T-cell (primary cell): ENCODE results near the gene HAPLN3. TPM values are rescaled to one million over a fixed set of nuclear protein-coding genes. Genes with fewer than 3 reads are reported as not detected.

ENCODE experiments used
- ATAC-seq, 4 experiments: fragments of 200-7000 bp in 3 of 4; fragments of 150-1000 bp in 1 of 4; cut with Tn5 transposase; replicated peaks in 1 of 4; 1 replicate in 3 of 4; 2 replicates in 1 of 4; pipeline ENCODE4 v1.10.0; 2021; ENCODE audit warnings: moderate library complexity in 3 of 4, mild to moderate bottlenecking in 2 of 4, moderate number of reproducible peaks in 1 of 4
- CTCF ChIA-PET, 2 donors: fragments of 300-600 bp; sonication (Branson Sonifier 250); formaldehyde crosslinking; loops; one replicate each; lab custom pipeline; 2022; ENCODE audit warnings: antibody characterized with exemption in 2 of 2; lab: Charles Lee
- POLR2A ChIA-PET, 2 donors: fragments of 300-600 bp; sonication (Branson Sonifier 250); formaldehyde crosslinking; loops; one replicate each; lab custom pipeline; 2022; ENCODE audit warnings: antibody characterized with exemption in 2 of 2; lab: Charles Lee
- DNase-seq, 35 experiments: peaks; one replicate each; pipeline versions ENCODE4 v3.0.0 to v3.0.0-alpha.2; 2013 to 2023
- H3K27ac ChIP-seq: one replicate; pipeline ENCODE4 v1.5.1; 2013; ENCODE audit warnings: low read length
- H3K27me3 ChIP-seq, 2 experiments: replicated peaks in 1 of 2; 1 replicate in 1 of 2; 2 replicates in 1 of 2; pipeline versions ENCODE4 v1.6.1 to v1.7.0; 2013; ENCODE audit warnings: low read length in 1 of 2, mixed read lengths in 1 of 2; ENCODE audit not compliant: control insufficient read depth in 2 of 2, insufficient read depth in 2 of 2; ENCODE audit errors: extremely low read depth in 1 of 2
- H3K36me3 ChIP-seq, 2 donors: 1 replicate in 1 of 2; 2 replicates in 1 of 2; pipeline versions ENCODE4 v1.6.1 to v1.7.0; 2013; ENCODE audit warnings: low read length in 1 of 2; ENCODE audit not compliant: control insufficient read depth in 2 of 2, insufficient read depth in 1 of 2; ENCODE audit errors: extremely low read depth in 1 of 2
- H3K4me1 ChIP-seq, 2 experiments: 1 replicate in 1 of 2; 2 replicates in 1 of 2; pipeline versions ENCODE4 v1.6.1 to v1.7.0; 2013; ENCODE audit warnings: low read length in 2 of 2, mixed read lengths in 1 of 2; ENCODE audit not compliant: insufficient read depth in 2 of 2, control insufficient read depth in 1 of 2; ENCODE audit errors: extremely low read depth in 1 of 2
- H3K4me3 ChIP-seq, 2 donors: 1 replicate in 1 of 2; 2 replicates in 1 of 2; pipeline versions ENCODE4 v1.5.1 to v1.7.0; 2013; ENCODE audit warnings: mild to moderate bottlenecking in 2 of 2, low read length in 1 of 2, moderate library complexity in 1 of 2; ENCODE audit not compliant: control insufficient read depth in 1 of 2; ENCODE audit errors: extremely low read depth in 1 of 2
- H3K9me3 ChIP-seq: 2 replicates; pipeline ENCODE4 v1.7.0; 2013
- H3K27ac Mint-ChIP-seq, 2 donors: one replicate each; pipeline ENCODE4 v1.8.0; 2020 to 2021; ENCODE audit warnings: mild to moderate bottlenecking in 2 of 2, mixed read lengths in 2 of 2
- H3K27me3 Mint-ChIP-seq, 2 donors: one replicate each; pipeline ENCODE4 v1.8.0; 2021 to 2022; ENCODE audit warnings: mixed read lengths in 2 of 2
- H3K36me3 Mint-ChIP-seq: one replicate; pipeline ENCODE4 v1.8.0; 2021; ENCODE audit warnings: mixed read lengths
- H3K4me1 Mint-ChIP-seq, 3 donors: one replicate each; pipeline ENCODE4 v1.8.0; 2020 to 2022; ENCODE audit warnings: mixed read lengths in 3 of 3, mild to moderate bottlenecking in 1 of 3
- H3K4me3 Mint-ChIP-seq, 3 donors: one replicate each; pipeline ENCODE4 v1.8.0; 2020 to 2022; ENCODE audit warnings: mild to moderate bottlenecking in 3 of 3, mixed read lengths in 3 of 3, moderate library complexity in 3 of 3
- H3K9me3 Mint-ChIP-seq, 3 donors: one replicate each; pipeline ENCODE4 v1.8.0; 2020 to 2022; ENCODE audit warnings: mixed read lengths in 3 of 3
- WGBS: methylation state at CpG from one replicate; pipeline ENCODE4 v1.1.5; 2013; ENCODE audit warnings: missing lambda C conversion rate; ENCODE audit not compliant: insufficient coverage; 5-methylcytosine and 5-hydroxymethylcytosine counted together
- total RNA-seq, 35 experiments: library from RNA in 6 of 35; stranded (reverse) in 6 of 35; fragments of 120-200 nt in 1 of 35; gene quantifications; one replicate each; pipeline versions ENCODE4 v1.2.1 to v1.2.4 and lab custom pipeline; 2013 to 2026

Gene HAPLN3
- total RNA-seq, 5 donors from 2014 or later (not counting 1 experiment from before 2014, with no cell fraction given) = 86.2 to 187 (median 156) TPM

GRCh38 chr15:88913017-88913849 is 17.9 kb upstream of the HAPLN3 start, which contains the start of gene MFGE8:
Gene MFGE8 (minus strand): TSS chr15:88913379. CDS start chr15:88913319, 60 bp downstream.
- H3K9me3 Mint-ChIP-seq = no peaks in the 10 kb centered on the region
- Histone ChIP-seq H3K9me3 (no peaks in the 10 kb centered on the region), H3K4me3 (peak within 1 kb of the TSS; percentile 75), H3K27ac (peak within 1 kb of the TSS; percentile 43), H3K4me1 (peaks cover 5 to 20% of the 10 kb centered on the region in 2 experiments), H3K27me3 (peaks cover 0 to 5% of the 10 kb centered on the region in 2 experiments), H3K36me3 (peaks cover 0 to 8% of the 10 kb centered on the region in 2 donors)
- CTCF ChIA-PET = no interaction called here
- H3K36me3 Mint-ChIP-seq = peaks cover 6% of the 10 kb centered on the region
- H3K27ac Mint-ChIP-seq = peak within 1 kb of the TSS; percentile 87 to 91
- peaks cover 25 to 39% (median 32%) of the 10 kb centered on the region in 3 donors for H3K4me1 Mint-ChIP-seq
- POLR2A ChIA-PET = no interaction called here
- H3K4me3 Mint-ChIP-seq = peak within 1 kb of the TSS; percentile 88 to 99 (median 97)
- peaks cover 0 to 4% of the 10 kb centered on the region in 2 donors for H3K27me3 Mint-ChIP-seq
- ATAC-seq (peak; percentile 92 to 95 (median 94)), DNase-seq (peak; percentile 30 to 80 (median 65))
- under 1% methylated on average over 43 of the region's 67 CpGs for WGBS

GRCh38 chr15:88912500-88912921 is 17.2 kb upstream of the HAPLN3 start:
- H3K4me1 ChIP-seq = peaks cover 5 to 20% of the 10 kb centered on the region in 2 experiments
- WGBS = 74% methylated on average over 16 of the region's 20 CpGs
- no peaks in the 10 kb centered on the region for H3K9me3 Mint-ChIP-seq
- peak overlapping the region; percentile 75 for H3K4me3 ChIP-seq
- H3K4me1 Mint-ChIP-seq = peaks cover 27 to 39% (median 32%) of the 10 kb centered on the region in 3 donors
- H3K27ac ChIP-seq = peak overlapping the region; percentile 43
- peaks cover 0 to 8% of the 10 kb centered on the region in 2 donors for H3K36me3 ChIP-seq
- no peaks in the 10 kb centered on the region for H3K9me3 ChIP-seq
- H3K27ac Mint-ChIP-seq = peak overlapping the region; percentile 81 to 85
- ATAC-seq = no peak
- H3K4me3 Mint-ChIP-seq = peak overlapping the region; percentile 88 to 99 (median 97)
- no peak for DNase-seq
- H3K27me3 ChIP-seq = peaks cover 0 to 5% of the 10 kb centered on the region in 2 experiments
- POLR2A ChIA-PET = no interaction called here
- peaks cover 0 to 2% of the 10 kb centered on the region in 2 donors for H3K27me3 Mint-ChIP-seq
- H3K36me3 Mint-ChIP-seq = peaks cover 6% of the 10 kb centered on the region
- CTCF ChIA-PET = interaction anchor here in 1 of 2 donors (1.4 kb wide), 1 partner anchor 10 kb away, joined by 3 read pairs; no protein-coding TSS in a partner anchor

- Mint-ChIP-seq H3K4me1 (peaks cover 27 to 39% (median 32%) of the 10 kb centered on the region in 3 donors), H3K9me3 (no peaks in the 10 kb centered on the region), H3K27ac (peak overlapping the region; percentile 81 to 85), H3K4me3 (peak overlapping the region; percentile 88 to 99 (median 97)), H3K36me3 (peaks cover 6% of the 10 kb centered on the region), H3K27me3 (no peaks in the 10 kb centered on the region)
- H3K4me1 ChIP-seq = peaks cover 5 to 20% of the 10 kb centered on the region in 2 experiments
- ATAC-seq (no peak), DNase-seq (no peak)
- POLR2A ChIA-PET = no interaction called here
- H3K4me3 ChIP-seq = no peak overlapping the region
- peaks cover 5 to 8% of the 10 kb centered on the region in 2 donors for H3K36me3 ChIP-seq
- no CpG with 5 or more reads among the region's 5 CpGs for WGBS
- peaks cover 0 to 5% of the 10 kb centered on the region in 2 experiments for H3K27me3 ChIP-seq
- H3K27ac ChIP-seq = no peak overlapping the region
- CTCF ChIA-PET = interaction anchor here in 1 of 2 donors (1.4 kb wide), 1 partner anchor 9 kb away, joined by 3 read pairs; no protein-coding TSS in a partner anchor
- H3K9me3 ChIP-seq = no peaks in the 10 kb centered on the region
Measured at GRCh38 chr15:88911766-88912118, 16.4 kb upstream of the HAPLN3 start.

GRCh38 chr15:88909956-88910831 is 14.8 kb upstream of the HAPLN3 start:
- H3K27ac Mint-ChIP-seq = peak overlapping the region; percentile 77 to 81
- Histone ChIP-seq H3K9me3 (no peaks in the 10 kb centered on the region), H3K4me1 (peaks cover 5 to 26% of the 10 kb centered on the region in 2 experiments), H3K27ac (no peak overlapping the region), H3K4me3 (no peak overlapping the region), H3K27me3 (peaks cover 0 to 3% of the 10 kb centered on the region in 2 experiments), H3K36me3 (peaks cover 5 to 8% of the 10 kb centered on the region in 2 donors)
- POLR2A ChIA-PET = interaction anchor here in 1 of 2 donors (0.5 kb wide), 1 partner anchor 1601 kb away, joined by 3 read pairs; no protein-coding TSS in a partner anchor
- no peaks in the 10 kb centered on the region for H3K27me3 Mint-ChIP-seq
- ATAC-seq (no peak), DNase-seq (no peak)
- H3K4me1 Mint-ChIP-seq = peaks cover 32 to 48% (median 38%) of the 10 kb centered on the region in 3 donors
- no peaks in the 10 kb centered on the region for H3K9me3 Mint-ChIP-seq
- WGBS = 89% methylated on average over 10 of the region's 12 CpGs
- peaks cover 6% of the 10 kb centered on the region for H3K36me3 Mint-ChIP-seq
- CTCF ChIA-PET = no interaction called here
- H3K4me3 Mint-ChIP-seq = peak overlapping the region in 1 of 3 donors; percentile 99

GRCh38 chr15:88908697-88909621 is 13.6 kb upstream of the HAPLN3 start:
- H3K36me3 Mint-ChIP-seq = peaks cover 6% of the 10 kb centered on the region
- ChIA-PET POLR2A (no interaction called here), CTCF (interaction anchor here in 1 of 2 donors (0.6 kb wide), 1 partner anchor 15 kb away, joined by 3 read pairs; no protein-coding TSS in a partner anchor)
- ATAC-seq = no peak
- no peak overlapping the region for H3K4me3 Mint-ChIP-seq
- 89% methylated on average over 13 of the region's 16 CpGs for WGBS
- H3K27ac ChIP-seq = no peak overlapping the region
- peaks cover 44 to 61% (median 51%) of the 10 kb centered on the region in 3 donors for H3K4me1 Mint-ChIP-seq
- H3K4me1 ChIP-seq = peaks cover 14 to 38% of the 10 kb centered on the region in 2 experiments
- H3K9me3 Mint-ChIP-seq = no peaks in the 10 kb centered on the region
- H3K27ac Mint-ChIP-seq = peak overlapping the region; percentile 60 to 84
- H3K9me3 ChIP-seq = no peaks in the 10 kb centered on the region
- DNase-seq = no peak
- no peaks in the 10 kb centered on the region for H3K27me3 Mint-ChIP-seq
- H3K27me3 ChIP-seq = no peaks in the 10 kb centered on the region
- H3K36me3 ChIP-seq = peaks cover 5 to 8% of the 10 kb centered on the region in 2 donors
- no peak overlapping the region for H3K4me3 ChIP-seq
